Body of pancreas (tissue), 4 donors: ENCODE results near the gene ORC1.

Experiments
- POLR2A ChIP-seq, 3 donors: fragments of 450-650 bp; IDR thresholded peaks; one replicate each; pipeline ENCODE4 v1.6.1; 2016; ENCODE audit warnings: antibody characterized with exemption in 3 of 3, mild to moderate bottlenecking in 2 of 3
- TF ChIP-seq, protein P1 (sequence below), 7 experiments: fragments of 450-650 bp in 4 of 7; fragments of 200-600 bp in 3 of 7; sonication (generic) in 3 of 7; IDR thresholded peaks; one replicate each; pipeline ENCODE4 v1.5.1; 2016 to 2019; ENCODE audit warnings: antibody characterized with exemption in 7 of 7

DNA sequence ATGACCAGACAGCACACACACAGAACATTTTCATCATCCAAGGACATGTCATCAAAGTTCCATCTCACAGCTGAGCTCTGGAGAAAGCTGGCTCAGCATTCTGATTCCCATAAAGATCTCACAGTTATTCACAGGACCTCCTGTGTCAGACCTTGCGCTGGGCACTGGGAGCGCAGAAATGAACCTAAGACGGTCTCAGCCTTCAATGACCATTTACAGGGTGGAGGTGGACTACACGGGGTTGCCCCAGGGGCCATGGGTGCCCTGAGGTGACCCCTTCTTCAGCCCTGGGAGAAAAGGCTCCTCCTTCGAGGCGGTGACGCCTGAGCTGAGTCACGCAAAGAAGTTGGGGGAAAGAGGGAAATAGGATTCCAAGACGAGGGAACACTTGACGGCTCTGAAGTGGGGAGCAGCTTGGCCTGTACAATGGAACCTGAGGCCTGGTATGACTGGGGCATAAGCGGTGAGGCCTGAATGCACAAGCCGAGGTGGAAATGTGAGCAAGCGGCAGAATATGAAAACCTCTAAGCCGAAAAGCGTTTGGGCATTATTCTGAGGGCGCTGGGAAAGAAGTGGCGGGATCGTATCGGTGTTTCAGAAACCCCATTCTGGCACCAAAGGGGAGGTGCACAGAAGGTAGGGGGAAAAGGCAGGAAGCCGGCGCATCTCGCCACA, 39.0 kb downstream of the ORC1 start:
- TF ChIP-seq, protein P1, sequence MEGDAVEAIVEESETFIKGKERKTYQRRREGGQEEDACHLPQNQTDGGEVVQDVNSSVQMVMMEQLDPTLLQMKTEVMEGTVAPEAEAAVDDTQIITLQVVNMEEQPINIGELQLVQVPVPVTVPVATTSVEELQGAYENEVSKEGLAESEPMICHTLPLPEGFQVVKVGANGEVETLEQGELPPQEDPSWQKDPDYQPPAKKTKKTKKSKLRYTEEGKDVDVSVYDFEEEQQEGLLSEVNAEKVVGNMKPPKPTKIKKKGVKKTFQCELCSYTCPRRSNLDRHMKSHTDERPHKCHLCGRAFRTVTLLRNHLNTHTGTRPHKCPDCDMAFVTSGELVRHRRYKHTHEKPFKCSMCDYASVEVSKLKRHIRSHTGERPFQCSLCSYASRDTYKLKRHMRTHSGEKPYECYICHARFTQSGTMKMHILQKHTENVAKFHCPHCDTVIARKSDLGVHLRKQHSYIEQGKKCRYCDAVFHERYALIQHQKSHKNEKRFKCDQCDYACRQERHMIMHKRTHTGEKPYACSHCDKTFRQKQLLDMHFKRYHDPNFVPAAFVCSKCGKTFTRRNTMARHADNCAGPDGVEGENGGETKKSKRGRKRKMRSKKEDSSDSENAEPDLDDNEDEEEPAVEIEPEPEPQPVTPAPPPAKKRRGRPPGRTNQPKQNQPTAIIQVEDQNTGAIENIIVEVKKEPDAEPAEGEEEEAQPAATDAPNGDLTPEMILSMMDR (IDR thresholded peaks at IDR 0.05), result no peak
- no peak for TF ChIP-seq POLR2A (IDR thresholded peaks at IDR 0.05)
